Transverse colon (tissue), 4 donors: ENCODE measurements around the gene PAX7. TPM values are rescaled to one million over a fixed set of nuclear protein-coding genes. Genes with fewer than 3 reads are reported as not detected.

Source experiments
- DNase-seq: peaks from one replicate; pipeline ENCODE4 v3.0.0-alpha.2; 2019
- H3K27ac ChIP-seq, 4 donors: fragments of 200-600 bp; sonication (generic); 2 replicates each; pipeline ENCODE4 v1.5.1; 2016 to 2018; ENCODE audit warnings: inconsistent platforms in 4 of 4
- H3K27me3 ChIP-seq: fragments of 200-600 bp; sonication (generic); 2 replicates; pipeline ENCODE4 v1.5.1; 2017; ENCODE audit warnings: inconsistent platforms
- H3K36me3 ChIP-seq, 4 donors: fragments of 200-600 bp; sonication (generic); 2 replicates each; pipeline ENCODE4 v1.5.1; 2017 to 2019; ENCODE audit warnings: inconsistent platforms in 4 of 4
- H3K4me1 ChIP-seq, 4 donors: fragments of 200-600 bp; sonication (generic); 2 replicates each; pipeline ENCODE4 v1.5.1; 2017 to 2020; ENCODE audit warnings: inconsistent platforms in 4 of 4
- H3K4me3 ChIP-seq, 4 donors: fragments of 200-600 bp; sonication (generic); 1 replicate in 1 of 4; 2 replicates in 3 of 4; pipeline versions ENCODE4 v1.5.1 to v1.6.1; 2017 to 2019; ENCODE audit warnings: inconsistent platforms in 4 of 4
- H3K9me3 ChIP-seq, 2 donors: fragments of 200-600 bp; sonication (generic); 2 replicates each; pipeline ENCODE4 v1.5.1; 2017 to 2019; ENCODE audit warnings: inconsistent platforms in 2 of 2
- CTCF ChIP-seq, 5 experiments: fragments of 200-600 bp in 3 of 5; fragments of 450-650 bp in 2 of 5; sonication (generic) in 3 of 5; IDR thresholded peaks; 1 replicate in 2 of 5; 2 replicates in 3 of 5; pipeline ENCODE4 v1.5.1; 2016 to 2017; ENCODE audit warnings: antibody characterized with exemption in 5 of 5, inconsistent platforms in 3 of 5, mild to moderate bottlenecking in 2 of 5, moderate library complexity in 1 of 5
- EP300 ChIP-seq: sonication (generic); formaldehyde crosslinking; IDR thresholded peaks from one replicate; pipeline ENCODE4 v1.6.1; 2017; ENCODE audit warnings: antibody characterized with exemption, low read depth
- POLR2A ChIP-seq: fragments of 450-650 bp; IDR thresholded peaks from one replicate; pipeline ENCODE4 v1.6.1; 2016; ENCODE audit warnings: antibody characterized with exemption, mild to moderate bottlenecking, moderate library complexity
- POLR2AphosphoS5 ChIP-seq, 3 donors: sonication (generic); formaldehyde crosslinking; IDR thresholded peaks; one replicate each; pipeline ENCODE4 v1.6.1; 2016; ENCODE audit warnings: antibody characterized with exemption in 3 of 3
- WGBS, 2 donors: methylation state at CpG; one replicate each; pipeline ENCODE4 v1.1.5; 2018; ENCODE audit warnings: low coverage in 1 of 2; 5-methylcytosine and 5-hydroxymethylcytosine counted together
- in situ Hi-C, 4 donors: fragments of 200-750 bp; cut with MboI; loops; one replicate each; pipeline versions ENCODE4 v1.15.0 to v1.15.1; 2017; ENCODE audit warnings: low sequenced_read_pairs in 3 of 4, low pct_ligation_motif_present in 1 of 4, low pct_unique_long_range_greater_than_20kb in 1 of 4
- intact Hi-C: fragments of 100-400 bp; cut with DNase I; formaldehyde crosslinking; loops from one replicate; pipeline ENCODE4 v1.15.1; 2023; ENCODE audit warnings: low total_unique reads
- total RNA-seq, 4 donors: library from RNA; depleted of rRNA; stranded (reverse); fragments of >200 nt; gene quantifications; one replicate each; pipeline ENCODE4 v1.1.0, GENCODE V29; 2016

The PAX7 gene
- total RNA-seq, 4 donors from 2014 or later, result not detected

- TF ChIP-seq EP300 (no peak), CTCF (IDR thresholded peaks at IDR 0.05) (no peak), POLR2AphosphoS5 (IDR thresholded peaks at IDR 0.05) (no peak), POLR2A (no peak)
- no peaks in the 10 kb centered on the region for H3K36me3 ChIP-seq
- WGBS, 2 donors, result 6 to 10% methylated on average over 9 to 52 of the region's 52 CpGs
- H3K27ac ChIP-seq, result no peak overlapping the region
- H3K9me3 ChIP-seq, result no peaks in the 10 kb centered on the region
- no peak overlapping the region for H3K4me3 ChIP-seq
- peaks cover 0 to 7% (median 0%) of the 10 kb centered on the region in 4 donors for H3K4me1 ChIP-seq
- in situ Hi-C loops (no loop called here), intact Hi-C loops (no loop called here)
- peaks cover 100% of the 10 kb centered on the region for H3K27me3 ChIP-seq
- DNase-seq, result no peak
Measured at GRCh38 chr1:18636596-18637508, 6.2 kb downstream of the PAX7 start.

- intact Hi-C loops (no loop called here), in situ Hi-C loops (no loop called here)
- H3K27ac ChIP-seq, result no peak overlapping the region
- H3K4me3 ChIP-seq, result no peak overlapping the region
- 11% methylated on average over 24 of the region's 24 CpGs; no CpG with 5 or more reads in 1 of the 2 donors for WGBS, 2 donors
- no peaks in the 10 kb centered on the region for H3K9me3 ChIP-seq
- peaks cover 0 to 7% (median 0%) of the 10 kb centered on the region in 4 donors for H3K4me1 ChIP-seq
- peaks cover 100% of the 10 kb centered on the region for H3K27me3 ChIP-seq
- TF ChIP-seq POLR2AphosphoS5 (IDR thresholded peaks at IDR 0.05), result no peak
- TF ChIP-seq CTCF (IDR thresholded peaks at IDR 0.05), result no peak
- no peak for TF ChIP-seq EP300
- no peak for TF ChIP-seq POLR2A
- H3K36me3 ChIP-seq, result no peaks in the 10 kb centered on the region
- no peak for DNase-seq
Measured at GRCh38 chr1:18637511-18637960, 6.9 kb downstream of the PAX7 start.

- Histone ChIP-seq H3K4me3 (no peak overlapping the region), H3K27ac (no peak overlapping the region), H3K9me3 (no peaks in the 10 kb centered on the region), H3K36me3 (no peaks in the 10 kb centered on the region), H3K4me1 (peaks cover 0 to 7% (median 2%) of the 10 kb centered on the region in 4 donors), H3K27me3 (peaks cover 100% of the 10 kb centered on the region)
- WGBS, 2 donors, result 0 to 15% methylated on average over 4 to 15 of the region's 15 CpGs
- TF ChIP-seq CTCF (IDR thresholded peaks at IDR 0.05), result no peak
- TF ChIP-seq POLR2A, result no peak
- TF ChIP-seq EP300, result no peak
- no peak for TF ChIP-seq POLR2AphosphoS5 (IDR thresholded peaks at IDR 0.05)
- no peak for DNase-seq
- intact Hi-C loops, result no loop called here
- in situ Hi-C loops, result no loop called here
Measured at GRCh38 chr1:18637962-18638834, 7.6 kb downstream of the PAX7 start.

DNA sequence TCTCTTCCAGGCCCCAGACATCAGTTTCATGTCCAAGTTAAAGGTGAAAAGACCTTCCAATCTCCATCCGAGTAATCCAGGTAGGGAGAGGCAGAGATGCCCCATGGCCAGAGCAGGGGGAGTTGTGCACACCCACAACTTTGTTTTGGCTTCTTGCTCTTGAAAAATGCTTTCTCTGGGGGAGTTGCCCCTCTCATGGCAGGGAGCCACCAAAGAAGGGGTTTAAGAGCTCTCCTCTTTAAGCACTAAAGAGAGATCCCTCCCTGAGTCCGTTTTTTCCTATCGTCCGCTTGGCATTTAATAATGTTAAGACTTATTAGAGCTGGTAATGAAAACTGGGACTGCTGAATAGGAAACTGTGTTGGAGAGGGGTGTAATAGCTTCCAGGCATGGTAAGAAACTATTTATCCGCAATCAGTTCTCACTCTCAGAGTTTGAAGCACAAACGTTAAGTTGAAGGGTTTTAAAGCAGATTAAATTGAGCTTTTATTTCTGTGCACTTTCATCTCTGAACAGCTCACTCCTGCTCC is 8.3 kb downstream of the PAX7 start:
- in situ Hi-C loops (no loop called here), intact Hi-C loops (no loop called here)
- no peak for DNase-seq
- H3K27me3 ChIP-seq, result peaks cover 100% of the 10 kb centered on the region
- 8 to 15% methylated on average over 2 to 6 of the region's 6 CpGs for WGBS, 2 donors
- TF ChIP-seq POLR2AphosphoS5 (IDR thresholded peaks at IDR 0.05) (no peak), POLR2A (no peak)
- H3K4me1 ChIP-seq, result peaks cover 0 to 13% (median 3%) of the 10 kb centered on the region in 4 donors
- H3K27ac ChIP-seq, result no peak overlapping the region
- no peak overlapping the region for H3K4me3 ChIP-seq
- no peaks in the 10 kb centered on the region for H3K9me3 ChIP-seq
- H3K36me3 ChIP-seq, result no peaks in the 10 kb centered on the region
